Neural cell (in vitro differentiated cells): Measurements from ENCODE around the gene CYP26B1. TPM values are rescaled to one million over a fixed set of nuclear protein-coding genes. Genes with fewer than 3 reads are reported as not detected.

Source experiments
- H2AFZ ChIP-seq: fragments of 200-600, 300-800 bp; sonication (generic), shearing (Covaris generic); 2 replicates; pipeline ENCODE4 v1.6.0; 2014; ENCODE audit warnings: low read depth, mild to moderate bottlenecking, antibody characterized with exemption, low read length, moderate library complexity
- H3F3A ChIP-seq: fragments of 200-600 bp; shearing (Covaris generic); 2 replicates; pipeline ENCODE4 v1.6.1; 2016; ENCODE audit warnings: mild to moderate bottlenecking, moderate library complexity, mixed read lengths, antibody characterized with exemption, low read length; ENCODE audit not compliant: insufficient read depth, poor library complexity, severe bottlenecking
- H3K27ac ChIP-seq: fragments of 200-600, 300-800 bp; sonication (generic), shearing (Covaris generic); 2 replicates; pipeline ENCODE4 v1.5.1; 2014; ENCODE audit warnings: mild to moderate bottlenecking, low read length, moderate library complexity
- H3K27me3 ChIP-seq: fragments of 300-800, 200-600 bp; sonication (generic), shearing (Covaris generic); 2 replicates; pipeline ENCODE4 v1.6.0; 2014; ENCODE audit warnings: mild to moderate bottlenecking, low read depth, low read length, moderate library complexity; ENCODE audit not compliant: insufficient read depth
- H3K36me3 ChIP-seq: fragments of 300-800, 200-600 bp; sonication (generic), shearing (Covaris generic); 2 replicates; pipeline ENCODE4 v1.5.1; 2014; ENCODE audit warnings: mild to moderate bottlenecking, antibody characterized with exemption, low read length, moderate library complexity; ENCODE audit not compliant: insufficient read depth
- H3K4me2 ChIP-seq: fragments of 300-800, 200-600 bp; sonication (generic), shearing (Covaris generic); 2 replicates; pipeline ENCODE4 v1.6.0; 2014; ENCODE audit warnings: mild to moderate bottlenecking, low read length
- H3K4me3 ChIP-seq: fragments of 300-800, 200-600 bp; sonication (generic), shearing (Covaris generic); 2 replicates; pipeline ENCODE4 v1.5.1; 2014; ENCODE audit warnings: mild to moderate bottlenecking, low read length, moderate library complexity
- H3K79me2 ChIP-seq: fragments of 200-600 bp; shearing (Covaris generic); replicated peaks from 2 replicates; pipeline ENCODE4 v1.6.0; 2014; ENCODE audit warnings: mild to moderate bottlenecking, low read length, moderate library complexity; ENCODE audit not compliant: insufficient read depth
- H3K9ac ChIP-seq: fragments of 300-800, 200-600 bp; sonication (generic), shearing (Covaris generic); 2 replicates; pipeline ENCODE4 v1.6.1; 2016; ENCODE audit warnings: mild to moderate bottlenecking, low read length, mixed read lengths
- H3K9me2 ChIP-seq: fragments of 200-600 bp; shearing (Covaris generic); 2 replicates; pipeline ENCODE4 v1.6.1; 2016; ENCODE audit warnings: mild to moderate bottlenecking, low read length, mixed read lengths; ENCODE audit not compliant: insufficient read depth
- H3K9me3 ChIP-seq: fragments of 200-600, 300-800 bp; sonication (generic), shearing (Covaris generic); 2 replicates; pipeline ENCODE4 v1.6.1; 2016; ENCODE audit warnings: mild to moderate bottlenecking, mixed run types, low read length, moderate library complexity, mixed read lengths
- H4K20me1 ChIP-seq: fragments of 200-600 bp; shearing (Covaris generic); 2 replicates; pipeline ENCODE4 v1.6.1; 2016; ENCODE audit warnings: mild to moderate bottlenecking, mixed run types; ENCODE audit not compliant: insufficient read depth
- EP300 ChIP-seq: fragments of 450-650 bp; conservative IDR thresholded peaks from 2 replicates; pipeline ENCODE4 v1.6.1; 2014; ENCODE audit warnings: antibody characterized with exemption, mild to moderate bottlenecking, moderate library complexity; ENCODE audit not compliant: poor library complexity, severe bottlenecking
- EZH2 ChIP-seq: fragments of 200-600, 300-800 bp; shearing (Covaris generic), sonication (generic); IDR thresholded peaks from 2 replicates; pipeline ENCODE4 v1.6.1; 2014; ENCODE audit warnings: antibody characterized with exemption, low read length, borderline replicate concordance, mild to moderate bottlenecking; ENCODE audit not compliant: insufficient read depth, poor library complexity, severe bottlenecking
- MXI1 ChIP-seq: fragments of 450-650 bp; conservative IDR thresholded peaks from 2 replicates; pipeline ENCODE4 v1.6.1; 2014; ENCODE audit warnings: antibody characterized with exemption, mild to moderate bottlenecking; ENCODE audit not compliant: poor library complexity, severe bottlenecking
- POLR2AphosphoS5 ChIP-seq: IDR thresholded peaks from 2 replicates; pipeline ENCODE4 v1.6.1; 2012
- RAD21 ChIP-seq: fragments of 450-650 bp; conservative IDR thresholded peaks from 2 replicates; pipeline ENCODE4 v1.6.1; 2014; ENCODE audit warnings: antibody characterized with exemption, mild to moderate bottlenecking, moderate library complexity
- SMC3 ChIP-seq: fragments of 450-650 bp; conservative IDR thresholded peaks from 2 replicates; pipeline ENCODE4 v1.6.1; 2014; ENCODE audit warnings: antibody characterized with exemption, mild to moderate bottlenecking, moderate library complexity; ENCODE audit not compliant: poor library complexity
- TAF1 ChIP-seq: IDR thresholded peaks from 2 replicates; pipeline ENCODE4 v1.6.1; 2012; ENCODE audit warnings: low read depth
- polyA plus RNA-seq: library from polyadenylated mRNA; depleted of rRNA; stranded (reverse); fragments of >200 nt; gene quantifications from 2 replicates; pipeline ENCODE4 v1.2.3, GENCODE V29; 2014
- TF ChIP-seq, protein P1 (sequence below): fragments of 450-650 bp; IDR thresholded peaks from 2 replicates; pipeline ENCODE4 v1.5.1; 2014; ENCODE audit warnings: antibody characterized with exemption, mild to moderate bottlenecking, moderate library complexity; ENCODE audit not compliant: poor library complexity, severe bottlenecking
- TF ChIP-seq, protein P2 (sequence below): IDR thresholded peaks from 2 replicates; pipeline ENCODE4 v1.6.1; 2012; ENCODE audit warnings: borderline replicate concordance

Gene CYP26B1
- polyA plus RNA-seq, 1 donor from 2014 or later = 0.83 TPM

DNA sequence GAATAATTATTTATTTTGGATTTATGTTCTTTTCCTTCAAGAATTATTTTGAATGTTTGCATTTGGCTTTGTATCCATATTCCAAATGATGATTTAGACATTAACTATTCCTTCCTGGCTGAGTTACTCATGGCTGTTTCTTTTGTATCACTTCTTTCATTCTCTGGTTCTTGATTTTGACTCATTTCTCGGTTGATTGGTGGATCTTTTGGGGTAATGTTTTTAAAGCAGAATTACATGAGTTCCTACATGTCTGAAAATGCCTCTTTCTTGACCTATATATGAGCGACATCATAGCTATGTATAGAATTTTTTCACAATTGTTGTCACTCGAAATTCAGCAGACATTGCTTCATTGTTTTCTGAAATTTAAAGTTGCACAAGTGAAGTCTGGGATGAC lies 39.5 kb downstream of the CYP26B1 start:
- Histone ChIP-seq H2AFZ (no peak overlapping the region), H4K20me1 (no peaks in the 10 kb centered on the region), H3K27me3 (no peaks in the 10 kb centered on the region), H3K9me3 (no peaks in the 10 kb centered on the region), H3K79me2 (no peaks in the 10 kb centered on the region), H3K4me3 (no peak overlapping the region), H3K9ac (no peak overlapping the region), H3K27ac (no peak overlapping the region), H3K36me3 (no peaks in the 10 kb centered on the region), H3F3A (no peaks in the 10 kb centered on the region), H3K9me2 (no peaks in the 10 kb centered on the region), H3K4me2 (no peak overlapping the region)
- TF ChIP-seq, protein P1, sequence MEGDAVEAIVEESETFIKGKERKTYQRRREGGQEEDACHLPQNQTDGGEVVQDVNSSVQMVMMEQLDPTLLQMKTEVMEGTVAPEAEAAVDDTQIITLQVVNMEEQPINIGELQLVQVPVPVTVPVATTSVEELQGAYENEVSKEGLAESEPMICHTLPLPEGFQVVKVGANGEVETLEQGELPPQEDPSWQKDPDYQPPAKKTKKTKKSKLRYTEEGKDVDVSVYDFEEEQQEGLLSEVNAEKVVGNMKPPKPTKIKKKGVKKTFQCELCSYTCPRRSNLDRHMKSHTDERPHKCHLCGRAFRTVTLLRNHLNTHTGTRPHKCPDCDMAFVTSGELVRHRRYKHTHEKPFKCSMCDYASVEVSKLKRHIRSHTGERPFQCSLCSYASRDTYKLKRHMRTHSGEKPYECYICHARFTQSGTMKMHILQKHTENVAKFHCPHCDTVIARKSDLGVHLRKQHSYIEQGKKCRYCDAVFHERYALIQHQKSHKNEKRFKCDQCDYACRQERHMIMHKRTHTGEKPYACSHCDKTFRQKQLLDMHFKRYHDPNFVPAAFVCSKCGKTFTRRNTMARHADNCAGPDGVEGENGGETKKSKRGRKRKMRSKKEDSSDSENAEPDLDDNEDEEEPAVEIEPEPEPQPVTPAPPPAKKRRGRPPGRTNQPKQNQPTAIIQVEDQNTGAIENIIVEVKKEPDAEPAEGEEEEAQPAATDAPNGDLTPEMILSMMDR = no peak
- no peak for TF ChIP-seq TAF1
- no peak for TF ChIP-seq POLR2AphosphoS5
- no peak for TF ChIP-seq EZH2
- no peak for TF ChIP-seq MXI1
- no peak for TF ChIP-seq SMC3
- TF ChIP-seq RAD21 = no peak
- TF ChIP-seq, protein P2, sequence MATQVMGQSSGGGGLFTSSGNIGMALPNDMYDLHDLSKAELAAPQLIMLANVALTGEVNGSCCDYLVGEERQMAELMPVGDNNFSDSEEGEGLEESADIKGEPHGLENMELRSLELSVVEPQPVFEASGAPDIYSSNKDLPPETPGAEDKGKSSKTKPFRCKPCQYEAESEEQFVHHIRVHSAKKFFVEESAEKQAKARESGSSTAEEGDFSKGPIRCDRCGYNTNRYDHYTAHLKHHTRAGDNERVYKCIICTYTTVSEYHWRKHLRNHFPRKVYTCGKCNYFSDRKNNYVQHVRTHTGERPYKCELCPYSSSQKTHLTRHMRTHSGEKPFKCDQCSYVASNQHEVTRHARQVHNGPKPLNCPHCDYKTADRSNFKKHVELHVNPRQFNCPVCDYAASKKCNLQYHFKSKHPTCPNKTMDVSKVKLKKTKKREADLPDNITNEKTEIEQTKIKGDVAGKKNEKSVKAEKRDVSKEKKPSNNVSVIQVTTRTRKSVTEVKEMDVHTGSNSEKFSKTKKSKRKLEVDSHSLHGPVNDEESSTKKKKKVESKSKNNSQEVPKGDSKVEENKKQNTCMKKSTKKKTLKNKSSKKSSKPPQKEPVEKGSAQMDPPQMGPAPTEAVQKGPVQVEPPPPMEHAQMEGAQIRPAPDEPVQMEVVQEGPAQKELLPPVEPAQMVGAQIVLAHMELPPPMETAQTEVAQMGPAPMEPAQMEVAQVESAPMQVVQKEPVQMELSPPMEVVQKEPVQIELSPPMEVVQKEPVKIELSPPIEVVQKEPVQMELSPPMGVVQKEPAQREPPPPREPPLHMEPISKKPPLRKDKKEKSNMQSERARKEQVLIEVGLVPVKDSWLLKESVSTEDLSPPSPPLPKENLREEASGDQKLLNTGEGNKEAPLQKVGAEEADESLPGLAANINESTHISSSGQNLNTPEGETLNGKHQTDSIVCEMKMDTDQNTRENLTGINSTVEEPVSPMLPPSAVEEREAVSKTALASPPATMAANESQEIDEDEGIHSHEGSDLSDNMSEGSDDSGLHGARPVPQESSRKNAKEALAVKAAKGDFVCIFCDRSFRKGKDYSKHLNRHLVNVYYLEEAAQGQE = no peak
- TF ChIP-seq EP300 = no peak

DNA sequence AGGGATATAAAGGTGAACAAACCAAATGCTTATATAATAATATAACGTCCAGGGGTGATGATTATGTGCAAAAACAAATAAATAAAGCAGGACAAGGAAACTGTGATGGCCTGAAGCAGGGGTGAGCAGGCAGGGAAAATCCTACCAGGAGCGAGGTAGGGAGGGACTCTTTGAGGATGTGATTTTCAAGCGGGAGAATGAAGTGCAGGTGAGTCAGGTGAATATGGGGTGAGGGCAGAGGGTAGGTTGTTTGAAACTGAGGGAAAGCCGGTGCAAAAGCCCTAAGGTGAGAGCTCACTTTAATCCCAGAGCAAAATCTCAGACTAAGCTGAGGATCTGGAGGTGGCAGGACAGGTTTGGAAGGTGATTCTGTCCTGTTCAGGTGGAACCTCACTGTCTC lies 40.7 kb downstream of the CYP26B1 start:
- Histone ChIP-seq H3F3A (no peaks in the 10 kb centered on the region), H3K9me3 (no peaks in the 10 kb centered on the region), H3K4me3 (no peak overlapping the region), H3K27ac (no peak overlapping the region), H3K79me2 (no peaks in the 10 kb centered on the region), H4K20me1 (no peaks in the 10 kb centered on the region), H3K4me2 (no peak overlapping the region), H2AFZ (no peak overlapping the region), H3K9ac (no peak overlapping the region), H3K36me3 (no peaks in the 10 kb centered on the region), H3K9me2 (no peaks in the 10 kb centered on the region), H3K27me3 (no peaks in the 10 kb centered on the region)
- TF ChIP-seq SMC3 = no peak
- TF ChIP-seq EP300 = no peak
- TF ChIP-seq, protein P2 = no peak
- TF ChIP-seq, protein P1 = no peak
- TF ChIP-seq RAD21 = no peak
- TF ChIP-seq POLR2AphosphoS5 = no peak
- no peak for TF ChIP-seq EZH2
- TF ChIP-seq MXI1 = no peak
- no peak for TF ChIP-seq TAF1
